ENCODE data around the gene SLC25A11.

Gene SLC25A11

GRCh38 chr17:4939796-4940554 lies at the start of gene SLC25A11, which contains the start of gene RNF167:
SLC25A11 (minus strand) TSS chr17:4940046; CDS start chr17:4939910, 136 bp downstream.
RNF167 (plus strand) TSS chr17:4940268; CDS start chr17:4940910, 642 bp downstream.
- DNase-seq (ENCODE audit: insufficient read length, low spot score) (peak; percentile 98), FAIRE-seq (peak; percentile 95)

GRCh38 chr17:4987767-4988567 lies 48.1 kb upstream of the SLC25A11 start:
- FAIRE-seq: no peak
- DNase-seq (ENCODE audit: insufficient read length, low spot score): no peak

- FAIRE-seq: peak; percentile 89
- peak; percentile 85 for DNase-seq (ENCODE audit: insufficient read length, low spot score)
These were observed 47.3 kb upstream of the SLC25A11 start, which contains the start of gene CAMTA2 for GRCh38 chr17:4986951-4987766. CAMTA2 (minus strand) TSS chr17:4987675; CDS start chr17:4986222, 1,453 bp downstream.

- no peak for FAIRE-seq
- no peak for DNase-seq (ENCODE audit: insufficient read length, low spot score)
These were observed 46.6 kb upstream of the SLC25A11 start for GRCh38 chr17:4986403-4986802.

GRCh38 chr17:4982305-4982704 lies 42.5 kb upstream of the SLC25A11 start:
- no peak for FAIRE-seq
- no peak for DNase-seq (ENCODE audit: insufficient read length, low spot score)

GRCh38 chr17:4980644-4981216 lies 40.9 kb upstream of the SLC25A11 start:
- FAIRE-seq (peak; percentile 31), DNase-seq (ENCODE audit: insufficient read length, low spot score) (peak; percentile 62)

GRCh38 chr17:4978726-4979125 lies 38.9 kb upstream of the SLC25A11 start:
- DNase-seq (ENCODE audit: insufficient read length, low spot score) (no peak), FAIRE-seq (no peak)

- DNase-seq (ENCODE audit: insufficient read length, low spot score) (no peak), FAIRE-seq (no peak)
These were observed 34.3 kb upstream of the SLC25A11 start for GRCh38 chr17:4974115-4974670.

- FAIRE-seq (no peak), DNase-seq (ENCODE audit: insufficient read length, low spot score) (no peak)
These were observed 33.6 kb upstream of the SLC25A11 start for GRCh38 chr17:4973256-4974114.

GRCh38 chr17:4972752-4973151 lies 32.9 kb upstream of the SLC25A11 start:
- FAIRE-seq (no peak), DNase-seq (ENCODE audit: insufficient read length, low spot score) (no peak)

GRCh38 chr17:4972322-4972721 lies 32.5 kb upstream of the SLC25A11 start:
- no peak for DNase-seq (ENCODE audit: insufficient read length, low spot score)
- FAIRE-seq: no peak

GRCh38 chr17:4971826-4972225 lies 32.0 kb upstream of the SLC25A11 start:
- no peak for DNase-seq (ENCODE audit: insufficient read length, low spot score)
- no peak for FAIRE-seq

GRCh38 chr17:4970273-4970672 lies 30.4 kb upstream of the SLC25A11 start:
- FAIRE-seq (no peak), DNase-seq (ENCODE audit: insufficient read length, low spot score) (no peak)

- DNase-seq (ENCODE audit: insufficient read length, low spot score): no peak
- FAIRE-seq: no peak
These were observed 29.8 kb upstream of the SLC25A11 start for GRCh38 chr17:4969551-4970173.

GRCh38 chr17:4969047-4969550 lies 29.3 kb upstream of the SLC25A11 start:
- DNase-seq (ENCODE audit: insufficient read length, low spot score): no peak
- no peak for FAIRE-seq

GRCh38 chr17:4968486-4969046 lies 28.7 kb upstream of the SLC25A11 start:
- FAIRE-seq: no peak
- DNase-seq (ENCODE audit: insufficient read length, low spot score): no peak

GRCh38 chr17:4967539-4968485 lies 28.0 kb upstream of the SLC25A11 start, which contains the start of gene SPAG7:
SPAG7 (minus strand) TSS chr17:4967817; CDS start chr17:4967804, 13 bp downstream.
- DNase-seq (ENCODE audit: insufficient read length, low spot score) (peak; percentile 93), FAIRE-seq (peak; percentile 36)
